H9 (cell line): ENCODE measurements around the gene ZNF555. TPM values are rescaled to one million over a fixed set of nuclear protein-coding genes. Genes with fewer than 3 reads are reported as not detected.

Experiments used
- DNase-seq: peaks from one replicate; pipeline ENCODE4 v3.0.0-alpha.2; 2017
- H2AFZ ChIP-seq: one replicate; pipeline ENCODE4 v1.6.1; 2013; ENCODE audit warnings: mild to moderate bottlenecking, low read length, control low read depth, moderate library complexity
- H2AK5ac ChIP-seq: 2 replicates; pipeline ENCODE4 v1.6.1; 2013; ENCODE audit warnings: low read length, control low read depth, mixed read lengths; ENCODE audit not compliant: insufficient read length
- H2BK120ac ChIP-seq: one replicate; pipeline ENCODE4 v1.6.1; 2013; ENCODE audit warnings: low read depth, mild to moderate bottlenecking, low read length, control low read depth, inconsistent platforms; ENCODE audit not compliant: poor library complexity, severe bottlenecking
- H2BK12ac ChIP-seq: 2 replicates; pipeline ENCODE4 v1.6.1; 2013; ENCODE audit warnings: low read length, control low read depth, mixed read lengths, low read depth; ENCODE audit not compliant: insufficient read length
- H2BK15ac ChIP-seq: 2 replicates; pipeline ENCODE4 v1.6.1; 2013; ENCODE audit warnings: low read depth, low read length, control low read depth
- H2BK20ac ChIP-seq: one replicate; pipeline ENCODE4 v1.6.1; 2013; ENCODE audit warnings: low read depth, mild to moderate bottlenecking, low read length, control low read depth, inconsistent platforms; ENCODE audit not compliant: poor library complexity, severe bottlenecking
- H2BK5ac ChIP-seq: 2 replicates; pipeline ENCODE4 v1.6.1; 2013; ENCODE audit warnings: low read length, control low read depth, mixed read lengths; ENCODE audit not compliant: insufficient read length
- H3K14ac ChIP-seq: 2 replicates; pipeline ENCODE4 v1.6.1; 2013; ENCODE audit warnings: low read length, control low read depth; ENCODE audit not compliant: insufficient read depth
- H3K18ac ChIP-seq: 2 replicates; pipeline ENCODE4 v1.6.1; 2013; ENCODE audit warnings: low read depth, mild to moderate bottlenecking, mixed read lengths, low read length, control low read depth; ENCODE audit not compliant: insufficient read length
- H3K23ac ChIP-seq: 2 replicates; pipeline ENCODE4 v1.6.1; 2013; ENCODE audit warnings: low read length, control low read depth, mixed read lengths, low read depth; ENCODE audit not compliant: insufficient read length
- H3K23me2 ChIP-seq: 2 replicates; pipeline ENCODE4 v1.6.1; 2013; ENCODE audit warnings: low read depth, mild to moderate bottlenecking, mixed read lengths, low read length, control low read depth; ENCODE audit not compliant: insufficient read length, poor library complexity, severe bottlenecking
- H3K27ac ChIP-seq: 2 replicates; pipeline ENCODE4 v1.5.1; 2013; ENCODE audit warnings: low read length, control low read depth, mixed read lengths, low read depth; ENCODE audit not compliant: insufficient read length
- H3K27me3 ChIP-seq: 2 replicates; pipeline ENCODE4 v1.6.1; 2013; ENCODE audit warnings: low read length, control low read depth, inconsistent platforms; ENCODE audit not compliant: insufficient read depth
- H3K4ac ChIP-seq: 2 replicates; pipeline ENCODE4 v1.6.1; 2013; ENCODE audit warnings: low read depth, mild to moderate bottlenecking, control low read depth, inconsistent platforms, low read length, moderate library complexity
- H3K4me1 ChIP-seq: 2 replicates; pipeline ENCODE4 v1.6.1; 2013; ENCODE audit warnings: low read length, control low read depth, inconsistent platforms; ENCODE audit not compliant: insufficient read depth
- H3K4me2 ChIP-seq: 2 replicates; pipeline ENCODE4 v1.6.1; 2013; ENCODE audit warnings: low read length, control low read depth, mixed read lengths; ENCODE audit not compliant: insufficient read length, insufficient read depth
- H3K56ac ChIP-seq: 2 replicates; pipeline ENCODE4 v1.6.1; 2013; ENCODE audit warnings: low read depth, mild to moderate bottlenecking, mixed read lengths, low read length, control low read depth; ENCODE audit not compliant: insufficient read length
- H3K79me1 ChIP-seq: 2 replicates; pipeline ENCODE4 v1.6.1; 2013; ENCODE audit warnings: low read depth, mild to moderate bottlenecking, moderate library complexity, low read length, control low read depth, inconsistent platforms; ENCODE audit not compliant: insufficient read depth, poor library complexity, severe bottlenecking
- H3K79me2 ChIP-seq: 2 replicates; pipeline ENCODE4 v1.6.1; 2013; ENCODE audit warnings: low read length, control low read depth, inconsistent platforms; ENCODE audit not compliant: insufficient read depth
- H3K9ac ChIP-seq: 2 replicates; pipeline ENCODE4 v1.6.1; 2013; ENCODE audit warnings: low read length, control low read depth, mixed read lengths; ENCODE audit not compliant: insufficient read length; ENCODE audit errors: extremely low read depth
- H3K9me3 ChIP-seq: one replicate; pipeline ENCODE4 v1.6.1; 2013; ENCODE audit warnings: low read depth, low read length, inconsistent platforms; ENCODE audit not compliant: control insufficient read depth
- H3T11ph ChIP-seq: one replicate; pipeline ENCODE4 v1.6.1; 2013; ENCODE audit warnings: mild to moderate bottlenecking, low read length, control low read depth, inconsistent platforms
- H4K20me1 ChIP-seq: one replicate; pipeline ENCODE4 v1.6.1; 2013; ENCODE audit not compliant: control insufficient read depth, insufficient read length, insufficient read depth
- H4K5ac ChIP-seq: 2 replicates; pipeline ENCODE4 v1.6.1; 2013; ENCODE audit warnings: low read depth, mild to moderate bottlenecking, mixed read lengths, low read length, control low read depth; ENCODE audit not compliant: insufficient read length
- H4K8ac ChIP-seq: replicated peaks from 2 replicates; pipeline ENCODE4 v1.6.1; 2013; ENCODE audit warnings: low read length, control low read depth, mixed read lengths, low read depth; ENCODE audit not compliant: insufficient read length
- H4K91ac ChIP-seq: 2 replicates; pipeline ENCODE4 v1.6.1; 2013; ENCODE audit warnings: low read depth, mild to moderate bottlenecking, moderate library complexity, mixed read lengths, low read length, control low read depth; ENCODE audit not compliant: insufficient read length
- H3K27ac Mint-ChIP-seq, 3 experiments: 2 replicates in 2 of 3; 3 replicates in 1 of 3; pipeline ENCODE4 v1.8.0; 2020 to 2021; ENCODE audit warnings: mixed read lengths in 3 of 3, mild to moderate bottlenecking in 1 of 3, moderate library complexity in 1 of 3
- H3K27me3 Mint-ChIP-seq: 2 replicates; pipeline ENCODE4 v1.8.0; 2021; ENCODE audit warnings: low read depth, mild to moderate bottlenecking, moderate library complexity, mixed read lengths
- H3K36me3 Mint-ChIP-seq, 3 experiments: 2 replicates in 2 of 3; 3 replicates in 1 of 3; pipeline ENCODE4 v1.8.0; 2020 to 2021; ENCODE audit warnings: low read depth in 3 of 3, mixed read lengths in 3 of 3; ENCODE audit not compliant: insufficient read depth in 1 of 3
- H3K4me1 Mint-ChIP-seq, 2 experiments: 2 replicates each; pipeline ENCODE4 v1.8.0; 2020; ENCODE audit warnings: mixed read lengths in 2 of 2
- H3K4me3 Mint-ChIP-seq, 2 experiments: 2 replicates in 1 of 2; 3 replicates in 1 of 2; pipeline ENCODE4 v1.8.0; 2020 to 2021; ENCODE audit warnings: mild to moderate bottlenecking in 2 of 2, mixed read lengths in 2 of 2, moderate library complexity in 1 of 2
- H3K9me3 Mint-ChIP-seq, 2 experiments: 2 replicates in 1 of 2; 3 replicates in 1 of 2; pipeline ENCODE4 v1.8.0; 2020; ENCODE audit warnings: mild to moderate bottlenecking in 2 of 2, mixed read lengths in 2 of 2, moderate library complexity in 1 of 2
- WGBS: extraction: QIAGEN DNeasy Blood & Tissue Kit; methylation state at CpG from one replicate; pipeline ENCODE4 v1.1.7; 2013; ENCODE audit warnings: missing lambda C conversion rate, low lambda C conversion rate, mixed read lengths; ENCODE audit not compliant: insufficient read length; ENCODE audit errors: extremely low coverage; 5-methylcytosine and 5-hydroxymethylcytosine counted together
- total RNA-seq: library from RNA; stranded (reverse); gene quantifications from 2 replicates; pipeline ENCODE4 v1.2.1, GENCODE V29; 2021
- TF ChIP-seq, protein P1 (sequence below): fragments of 200-600 bp; sonication (generic); conservative IDR thresholded peaks from 3 replicates; pipeline ENCODE4 v1.8.0; 2021; ENCODE audit warnings: antibody characterized with exemption, mild to moderate bottlenecking

Gene ZNF555
- total RNA-seq, 1 experiment from 2014 or later, result 7.8 TPM

- Histone ChIP-seq H3K56ac (no peak overlapping the region), H3K9ac (no peak overlapping the region), H3K4ac (no peak overlapping the region), H3K4me2 (no peak overlapping the region), H3K27ac (no peak overlapping the region), H2AFZ (no peak overlapping the region), H2BK20ac (no peak overlapping the region), H3K4me1 (no peaks in the 10 kb centered on the region), H3K23ac (no peak overlapping the region), H3K23me2 (no peaks in the 10 kb centered on the region), H3K79me2 (no peaks in the 10 kb centered on the region), H3K27me3 (no peaks in the 10 kb centered on the region), H2AK5ac (no peak overlapping the region), H3T11ph (no peak overlapping the region), H4K8ac (no peak overlapping the region), H4K5ac (no peak overlapping the region), H2BK5ac (no peak overlapping the region), H2BK12ac (no peak overlapping the region), H3K79me1 (no peaks in the 10 kb centered on the region), H2BK120ac (no peak overlapping the region), H3K18ac (no peak overlapping the region), H3K9me3 (peaks cover 69% of the 10 kb centered on the region), H3K14ac (no peak overlapping the region), H4K91ac (no peak overlapping the region), H2BK15ac (no peak overlapping the region), H4K20me1 (no peaks in the 10 kb centered on the region)
- TF ChIP-seq, protein P1, sequence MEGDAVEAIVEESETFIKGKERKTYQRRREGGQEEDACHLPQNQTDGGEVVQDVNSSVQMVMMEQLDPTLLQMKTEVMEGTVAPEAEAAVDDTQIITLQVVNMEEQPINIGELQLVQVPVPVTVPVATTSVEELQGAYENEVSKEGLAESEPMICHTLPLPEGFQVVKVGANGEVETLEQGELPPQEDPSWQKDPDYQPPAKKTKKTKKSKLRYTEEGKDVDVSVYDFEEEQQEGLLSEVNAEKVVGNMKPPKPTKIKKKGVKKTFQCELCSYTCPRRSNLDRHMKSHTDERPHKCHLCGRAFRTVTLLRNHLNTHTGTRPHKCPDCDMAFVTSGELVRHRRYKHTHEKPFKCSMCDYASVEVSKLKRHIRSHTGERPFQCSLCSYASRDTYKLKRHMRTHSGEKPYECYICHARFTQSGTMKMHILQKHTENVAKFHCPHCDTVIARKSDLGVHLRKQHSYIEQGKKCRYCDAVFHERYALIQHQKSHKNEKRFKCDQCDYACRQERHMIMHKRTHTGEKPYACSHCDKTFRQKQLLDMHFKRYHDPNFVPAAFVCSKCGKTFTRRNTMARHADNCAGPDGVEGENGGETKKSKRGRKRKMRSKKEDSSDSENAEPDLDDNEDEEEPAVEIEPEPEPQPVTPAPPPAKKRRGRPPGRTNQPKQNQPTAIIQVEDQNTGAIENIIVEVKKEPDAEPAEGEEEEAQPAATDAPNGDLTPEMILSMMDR, result no peak
- no peak overlapping the region for H3K4me3 Mint-ChIP-seq
- no CpG with 5 or more reads among the region's 5 CpGs for WGBS
- no peaks in the 10 kb centered on the region for H3K4me1 Mint-ChIP-seq
- DNase-seq, result no peak
- peaks cover 81 to 86% of the 10 kb centered on the region in 2 experiments for H3K9me3 Mint-ChIP-seq
- H3K27ac Mint-ChIP-seq, result no peak overlapping the region
- peaks cover 9% of the 10 kb centered on the region for H3K27me3 Mint-ChIP-seq
- H3K36me3 Mint-ChIP-seq, result peaks cover 46 to 67% (median 53%) of the 10 kb centered on the region in 3 experiments
Observed at GRCh38 chr19:2856457-2857050, 15.3 kb downstream of the ZNF555 start.
